ENCODE results near the gene FAM107B.

The FAM107B gene

GRCh38 chr10:14510346-14510745 lies 264.4 kb downstream of the FAM107B start:
- H3K27ac ChIP-seq = no peak overlapping the region
- TF ChIP-seq CTCF (conservative IDR thresholded peaks at IDR 0.05) = no peak
- TF ChIP-seq ZFX (IDR thresholded peaks at IDR 0.05) = no peak

- no peak overlapping the region for H3K27ac ChIP-seq
- TF ChIP-seq CTCF (conservative IDR thresholded peaks at IDR 0.05) = no peak
- TF ChIP-seq ZFX (IDR thresholded peaks at IDR 0.05) = no peak
Observed at GRCh38 chr10:14508725-14509124, 266.0 kb downstream of the FAM107B start.

GRCh38 chr10:14507781-14508180 lies 266.9 kb downstream of the FAM107B start:
- no peak overlapping the region for H3K27ac ChIP-seq
- TF ChIP-seq ZFX (IDR thresholded peaks at IDR 0.05) = no peak
- TF ChIP-seq CTCF (conservative IDR thresholded peaks at IDR 0.05) = no peak

- no peak overlapping the region for H3K27ac ChIP-seq
- TF ChIP-seq ZFX (IDR thresholded peaks at IDR 0.05) = no peak
Observed at GRCh38 chr10:14507176-14507575, 267.5 kb downstream of the FAM107B start.

- TF ChIP-seq ZFX (IDR thresholded peaks at IDR 0.05) (no peak), CTCF (conservative IDR thresholded peaks at IDR 0.05) (no peak)
Observed at GRCh38 chr10:14502431-14502830, 272.3 kb downstream of the FAM107B start.

GRCh38 chr10:14500172-14500765 lies 274.4 kb downstream of the FAM107B start:
- TF ChIP-seq ZFX (IDR thresholded peaks at IDR 0.05) (no peak), CTCF (conservative IDR thresholded peaks at IDR 0.05) (no peak)
- H3K27ac ChIP-seq = no peak overlapping the region

More at GRCh38 chr10:14502431-14502830, 272.3 kb downstream of the FAM107B start:
- H3K27ac ChIP-seq = no peak overlapping the region

- TF ChIP-seq CTCF (conservative IDR thresholded peaks at IDR 0.05) (no peak), ZFX (IDR thresholded peaks at IDR 0.05) (no peak)
- no peak overlapping the region for H3K27ac ChIP-seq
Observed at GRCh38 chr10:14499601-14499904, 275.1 kb downstream of the FAM107B start.

- no peak for TF ChIP-seq CTCF (conservative IDR thresholded peaks at IDR 0.05)
- no peak for TF ChIP-seq ZFX (IDR thresholded peaks at IDR 0.05)
- H3K27ac ChIP-seq = no peak overlapping the region
Observed at GRCh38 chr10:14498326-14498725, 276.4 kb downstream of the FAM107B start.
